Fibroblast of pulmonary artery (primary cell): ENCODE data around the gene TRRAP.

Experiments used
- DNase-seq: peaks from one replicate; pipeline ENCODE4 v3.0.0-alpha.2; 2010; ENCODE audit warnings: low read depth
- H3K4me3 ChIP-seq: replicated peaks from 2 replicates; pipeline ENCODE4 v1.5.1; 2011; ENCODE audit warnings: low read depth, mild to moderate bottlenecking, control low read depth, low read length, moderate library complexity
- TF ChIP-seq, protein P1 (sequence below): IDR thresholded peaks from 2 replicates; pipeline ENCODE4 v1.5.1; 2011; ENCODE audit warnings: mild to moderate bottlenecking, control low read depth, low read length, inconsistent platforms; ENCODE audit errors: missing control alignments

Gene TRRAP

DNA sequence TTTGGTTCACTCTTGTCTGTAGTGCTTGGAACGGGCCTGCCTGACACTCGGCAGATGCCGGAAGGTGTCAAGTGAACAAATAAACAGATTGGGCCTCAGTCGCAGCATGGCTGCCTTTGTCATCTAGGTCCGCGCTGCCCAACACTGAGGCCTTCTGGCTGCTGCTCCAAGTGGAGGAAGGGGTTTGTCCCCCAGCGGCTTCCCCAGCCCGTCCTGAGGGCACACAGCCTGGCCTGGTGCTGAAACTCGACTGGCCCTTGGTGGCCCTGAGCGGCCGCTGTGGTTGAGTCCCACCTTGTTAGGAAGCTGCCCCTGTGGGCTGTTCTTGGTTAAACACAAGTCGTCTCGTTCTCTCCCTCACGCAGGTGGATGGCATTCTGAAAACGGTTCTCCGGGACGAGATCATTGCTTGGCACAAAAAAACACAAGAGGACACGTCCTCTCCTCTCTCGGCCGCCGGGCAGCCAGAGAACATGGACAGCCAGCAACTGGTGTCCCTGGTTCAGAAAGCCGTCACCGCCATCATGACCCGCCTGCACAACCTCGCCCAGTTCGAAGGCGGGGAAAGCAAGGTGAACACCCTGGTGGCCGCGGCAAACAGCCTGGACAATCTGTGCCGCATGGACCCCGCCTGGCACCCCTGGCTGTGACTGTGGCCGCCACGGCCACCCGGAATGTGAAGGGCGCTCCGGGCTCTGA, 133.5 kb downstream of the TRRAP start:
- H3K4me3 ChIP-seq = no peak overlapping the region
- TF ChIP-seq, protein P1, sequence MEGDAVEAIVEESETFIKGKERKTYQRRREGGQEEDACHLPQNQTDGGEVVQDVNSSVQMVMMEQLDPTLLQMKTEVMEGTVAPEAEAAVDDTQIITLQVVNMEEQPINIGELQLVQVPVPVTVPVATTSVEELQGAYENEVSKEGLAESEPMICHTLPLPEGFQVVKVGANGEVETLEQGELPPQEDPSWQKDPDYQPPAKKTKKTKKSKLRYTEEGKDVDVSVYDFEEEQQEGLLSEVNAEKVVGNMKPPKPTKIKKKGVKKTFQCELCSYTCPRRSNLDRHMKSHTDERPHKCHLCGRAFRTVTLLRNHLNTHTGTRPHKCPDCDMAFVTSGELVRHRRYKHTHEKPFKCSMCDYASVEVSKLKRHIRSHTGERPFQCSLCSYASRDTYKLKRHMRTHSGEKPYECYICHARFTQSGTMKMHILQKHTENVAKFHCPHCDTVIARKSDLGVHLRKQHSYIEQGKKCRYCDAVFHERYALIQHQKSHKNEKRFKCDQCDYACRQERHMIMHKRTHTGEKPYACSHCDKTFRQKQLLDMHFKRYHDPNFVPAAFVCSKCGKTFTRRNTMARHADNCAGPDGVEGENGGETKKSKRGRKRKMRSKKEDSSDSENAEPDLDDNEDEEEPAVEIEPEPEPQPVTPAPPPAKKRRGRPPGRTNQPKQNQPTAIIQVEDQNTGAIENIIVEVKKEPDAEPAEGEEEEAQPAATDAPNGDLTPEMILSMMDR = no peak
- DNase-seq = no peak

GRCh38 chr7:99012722-99013121, 134.4 kb downstream of the TRRAP start:
- DNase-seq = no peak
- TF ChIP-seq, protein P1 = no peak
- no peak overlapping the region for H3K4me3 ChIP-seq

- TF ChIP-seq, protein P1 = no peak
These were observed 135.2 kb downstream of the TRRAP start for GRCh38 chr7:99013266-99014112.

DNA sequence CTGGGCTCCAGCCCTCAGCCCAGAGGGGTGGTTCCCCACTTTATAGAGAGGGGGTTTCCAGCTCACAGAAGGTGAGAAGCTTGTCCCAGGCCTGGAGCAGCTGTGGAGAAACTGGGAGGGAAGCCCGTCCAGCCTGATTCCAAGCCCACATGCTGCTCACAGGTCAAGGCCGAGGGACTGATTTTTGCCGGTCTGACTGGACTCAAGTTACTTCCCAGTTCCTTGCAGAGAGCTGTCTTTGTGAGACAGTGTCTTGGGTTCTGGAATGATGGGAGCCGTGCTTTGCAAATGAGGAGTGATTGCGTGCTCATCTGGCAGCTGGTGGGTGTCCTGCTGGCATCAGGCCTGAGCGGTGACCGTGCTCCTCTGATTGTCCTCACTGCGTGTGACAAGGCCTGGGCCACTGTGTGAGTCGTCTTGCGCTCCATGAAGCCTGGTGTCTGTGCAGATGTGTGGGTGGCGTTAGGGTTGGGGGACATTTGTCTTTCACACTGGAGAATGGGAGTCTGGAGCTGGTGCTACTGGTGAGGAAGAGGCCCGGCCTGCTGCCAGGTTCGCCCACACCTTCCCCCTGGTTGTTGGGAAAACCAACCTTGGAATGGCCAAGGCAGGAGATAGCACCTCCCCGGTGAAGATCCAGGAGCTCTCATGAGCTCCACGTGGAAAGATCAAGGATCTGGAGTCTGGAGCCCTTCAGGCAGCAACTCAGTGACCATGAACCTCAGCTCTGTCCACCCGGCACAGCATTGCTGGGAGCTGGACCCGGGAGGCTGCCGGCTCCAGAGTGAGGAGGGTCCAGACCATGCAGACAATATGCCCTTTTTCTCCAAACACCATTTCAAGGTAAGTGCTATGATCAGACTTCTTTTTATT, 136.0 kb downstream of the TRRAP start:
- DNase-seq = no peak
- H3K4me3 ChIP-seq = no peak overlapping the region
- TF ChIP-seq, protein P1 = no peak

More at GRCh38 chr7:99013266-99014112, 135.2 kb downstream of the TRRAP start:
- DNase-seq = no peak
- H3K4me3 ChIP-seq = no peak overlapping the region

DNA sequence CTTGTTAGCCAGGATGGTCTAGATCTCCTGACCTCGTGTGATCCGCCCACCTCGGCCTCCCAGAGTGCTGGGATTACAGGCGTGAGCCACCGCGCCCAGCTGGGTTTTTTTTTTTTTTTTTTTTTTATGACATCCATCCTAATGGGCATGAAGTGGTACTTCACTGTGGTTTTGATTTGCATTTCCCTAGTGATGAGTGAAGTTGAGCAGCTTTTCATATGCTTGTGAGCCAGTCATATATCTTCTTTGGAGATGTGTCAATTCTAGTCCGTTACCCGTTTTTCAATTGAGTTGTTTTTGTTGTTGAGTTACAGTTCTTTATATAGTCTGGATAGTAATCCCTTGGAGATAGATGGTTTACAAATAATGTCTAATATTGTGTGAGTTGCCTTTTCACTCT, 137.9 kb downstream of the TRRAP start:
- DNase-seq = no peak
- H3K4me3 ChIP-seq = no peak overlapping the region
- TF ChIP-seq, protein P1 = no peak

DNA sequence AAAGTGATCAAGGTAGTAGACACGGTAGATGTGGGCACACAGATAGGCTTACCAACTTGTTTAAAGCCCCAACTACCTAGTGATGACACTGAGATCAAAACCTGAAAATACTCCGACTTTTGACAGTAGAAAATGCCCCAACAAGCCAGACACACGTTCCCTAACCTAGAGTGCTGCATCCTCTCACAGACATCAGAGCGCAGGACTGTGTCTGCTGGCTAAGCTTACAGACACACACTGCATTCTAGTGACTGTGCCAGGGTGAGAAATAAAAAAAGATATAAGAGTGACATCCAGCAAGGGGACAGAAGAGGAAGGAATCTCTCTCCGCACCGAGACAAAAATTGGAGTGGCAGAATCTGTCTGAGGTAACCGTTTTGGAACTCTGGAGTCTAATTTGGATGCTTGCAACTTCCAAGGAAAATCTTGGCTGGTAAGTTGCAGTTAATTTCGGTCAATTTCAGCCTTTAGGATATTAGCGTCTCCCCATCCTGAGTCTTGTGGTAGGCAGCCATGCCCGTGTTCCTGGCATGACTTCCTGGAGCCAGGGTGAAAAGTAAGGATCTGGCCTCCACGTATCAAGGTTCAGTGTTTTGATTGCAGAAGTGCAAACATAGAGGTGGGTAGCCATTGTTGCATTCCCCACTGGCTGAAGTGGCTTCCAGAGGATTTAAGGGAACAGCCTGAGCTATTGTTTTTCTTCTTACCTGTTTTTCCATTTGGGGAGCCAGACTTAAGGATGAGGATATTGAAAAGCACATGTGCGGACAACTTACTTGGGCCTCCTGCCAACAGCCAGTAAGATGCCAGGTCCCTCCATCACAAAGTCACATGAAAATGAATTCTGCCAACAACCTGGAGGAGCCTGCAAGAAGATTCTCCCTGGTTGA, 141.4 kb downstream of the TRRAP start:
- DNase-seq = no peak
- no peak overlapping the region for H3K4me3 ChIP-seq
- TF ChIP-seq, protein P1 = no peak
